SJSA1 (cell line): ENCODE measurements around the gene FUT2. TPM values are rescaled to one million over a fixed set of nuclear protein-coding genes. Genes with fewer than 3 reads are reported as not detected.
"Not testable (repeated sequence)": the region's sequence is repeated elsewhere in the genome, so short reads cannot be mapped to it uniquely, and the experiment has no call there.

Source experiments
- DNase-seq, 2 experiments: peaks; one replicate each; pipeline ENCODE4 v3.0.0-alpha.2; 2015 to 2020; ENCODE audit warnings: low spot score in 2 of 2, low read depth in 1 of 2
- H3K27ac ChIP-seq: fragments of 250-450 bp; sonication (Bioruptor Pico); 2 replicates; pipeline ENCODE4 v1.5.1; 2020; ENCODE audit warnings: mild to moderate bottlenecking, moderate library complexity
- H3K27me3 ChIP-seq: fragments of 250-450 bp; sonication (Bioruptor Pico); replicated peaks from 2 replicates; pipeline ENCODE4 v1.5.1; 2020; ENCODE audit warnings: mild to moderate bottlenecking, moderate library complexity
- H3K36me3 ChIP-seq: fragments of 250-450 bp; sonication (Bioruptor Pico); 2 replicates; pipeline ENCODE4 v1.5.1; 2020; ENCODE audit warnings: mild to moderate bottlenecking
- H3K4me1 ChIP-seq: fragments of 250-450 bp; sonication (Bioruptor Pico); replicated peaks from 2 replicates; pipeline ENCODE4 v1.6.1; 2021; ENCODE audit warnings: mild to moderate bottlenecking
- H3K4me3 ChIP-seq: fragments of 250-450 bp; sonication (Bioruptor Pico); 2 replicates; pipeline ENCODE4 v1.5.1; 2020; ENCODE audit warnings: mild to moderate bottlenecking
- H3K9me3 ChIP-seq: fragments of 250-450 bp; sonication (Bioruptor Pico); replicated peaks from 2 replicates; pipeline ENCODE4 v1.5.1; 2020; ENCODE audit warnings: mild to moderate bottlenecking
- total RNA-seq: library from RNA; depleted of rRNA; stranded (reverse); fragments of >200 nt; shearing (Covaris generic); gene quantifications from 2 replicates; pipeline ENCODE4 v1.2.3, GENCODE V29; 2014

FUT2 gene
- total RNA-seq, 1 experiment from 2014 or later: not detected

- not testable (repeated sequence) for H3K27ac ChIP-seq, H3K4me3 ChIP-seq, H3K27me3 ChIP-seq, H3K36me3 ChIP-seq, DNase-seq, H3K9me3 ChIP-seq
- H3K4me1 ChIP-seq: peaks cover 21% of the 10 kb centered on the region
Measured at GRCh38 chr19:48718106-48718505, 22.3 kb downstream of the FUT2 start.

- H3K27ac ChIP-seq: no peak overlapping the region
- no peaks in the 10 kb centered on the region for H3K36me3 ChIP-seq
- no peaks in the 10 kb centered on the region for H3K27me3 ChIP-seq
- no peaks in the 10 kb centered on the region for H3K9me3 ChIP-seq
- peaks cover 14% of the 10 kb centered on the region for H3K4me1 ChIP-seq
- H3K4me3 ChIP-seq: no peak overlapping the region
- DNase-seq: no peak
Measured at GRCh38 chr19:48718711-48719231, 23.0 kb downstream of the FUT2 start.

GRCh38 chr19:48719263-48720171, 23.7 kb downstream of the FUT2 start, which contains the start of gene MAMSTR:
Gene MAMSTR, minus strand, starts transcription at chr19:48719725. Its CDS starts 694 bp downstream, at chr19:48719031.
- Histone ChIP-seq H3K27ac (peak within 1 kb of the TSS; percentile 83), H3K9me3 (no peaks in the 10 kb centered on the region), H3K36me3 (no peaks in the 10 kb centered on the region), H3K4me1 (peaks cover 16% of the 10 kb centered on the region), H3K4me3 (peak within 1 kb of the TSS; percentile 53), H3K27me3 (no peaks in the 10 kb centered on the region)
- no peak for DNase-seq

DNA sequence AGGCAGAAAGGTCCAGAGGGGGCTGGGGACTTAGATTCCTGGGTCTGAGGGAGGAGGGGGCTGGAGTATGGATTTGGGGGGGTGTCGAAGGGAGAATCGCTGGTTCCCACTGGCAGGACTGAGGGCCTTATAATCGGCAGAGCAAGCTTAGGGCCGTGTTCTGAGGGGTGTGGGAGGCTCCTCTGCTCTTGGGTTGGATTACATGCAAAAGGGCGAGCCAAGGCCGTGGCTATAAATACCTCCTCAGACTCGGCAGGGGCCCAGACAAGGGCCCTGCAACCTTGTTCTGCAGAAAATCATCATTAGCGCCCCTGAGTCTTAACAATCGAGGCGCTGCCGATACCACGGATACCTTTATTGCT, 24.5 kb downstream of the FUT2 start:
- Histone ChIP-seq H3K4me1 (peaks cover 18% of the 10 kb centered on the region), H3K27me3 (no peaks in the 10 kb centered on the region), H3K9me3 (no peaks in the 10 kb centered on the region), H3K27ac (0 out of 2 replicates have a peak overlapping the region, but pooled peaks have one; percentile 83), H3K4me3 (peak overlapping the region; percentile 53), H3K36me3 (no peaks in the 10 kb centered on the region)
- no peak for DNase-seq

DNA sequence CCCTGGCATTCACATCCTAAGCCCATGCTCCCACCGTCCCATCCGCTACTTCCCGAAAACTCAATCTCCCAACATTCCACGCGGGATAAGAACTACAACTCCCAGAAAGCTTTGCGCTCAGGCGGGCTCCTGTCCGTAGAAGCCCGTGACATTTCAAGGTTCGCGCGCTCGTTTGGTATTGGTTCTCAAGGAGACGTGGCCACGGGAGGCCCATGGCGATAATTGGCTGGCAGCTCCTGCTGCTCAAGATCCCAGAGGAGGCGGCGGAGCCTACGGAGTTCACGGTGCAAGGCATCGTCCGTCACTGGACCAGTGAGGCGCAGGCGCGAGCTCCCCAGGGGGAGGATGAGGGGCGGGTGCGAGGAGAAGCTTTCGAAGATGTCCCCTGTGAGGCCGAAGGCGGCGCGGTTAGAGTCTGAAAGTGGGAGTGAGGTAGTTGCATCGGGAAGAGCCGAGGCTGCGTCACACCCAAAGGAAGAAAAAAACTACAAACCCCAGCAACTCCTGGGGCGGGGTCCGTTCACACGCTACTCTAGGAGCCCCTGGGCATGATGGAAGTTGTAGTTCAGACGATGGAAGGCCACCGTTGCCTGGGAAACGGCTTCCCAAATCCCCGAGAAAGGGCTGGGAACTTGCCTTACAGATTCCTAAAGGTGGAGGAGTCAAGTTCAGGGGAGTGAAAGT, 25.0 kb downstream of the FUT2 start:
- Histone ChIP-seq H3K9me3 (no peaks in the 10 kb centered on the region), H3K27ac (peak overlapping the region; percentile 83), H3K4me1 (peaks cover 22% of the 10 kb centered on the region), H3K4me3 (peak overlapping the region; percentile 53), H3K36me3 (no peaks in the 10 kb centered on the region), H3K27me3 (no peaks in the 10 kb centered on the region)
- DNase-seq: peak; percentile 98 to 99

DNA sequence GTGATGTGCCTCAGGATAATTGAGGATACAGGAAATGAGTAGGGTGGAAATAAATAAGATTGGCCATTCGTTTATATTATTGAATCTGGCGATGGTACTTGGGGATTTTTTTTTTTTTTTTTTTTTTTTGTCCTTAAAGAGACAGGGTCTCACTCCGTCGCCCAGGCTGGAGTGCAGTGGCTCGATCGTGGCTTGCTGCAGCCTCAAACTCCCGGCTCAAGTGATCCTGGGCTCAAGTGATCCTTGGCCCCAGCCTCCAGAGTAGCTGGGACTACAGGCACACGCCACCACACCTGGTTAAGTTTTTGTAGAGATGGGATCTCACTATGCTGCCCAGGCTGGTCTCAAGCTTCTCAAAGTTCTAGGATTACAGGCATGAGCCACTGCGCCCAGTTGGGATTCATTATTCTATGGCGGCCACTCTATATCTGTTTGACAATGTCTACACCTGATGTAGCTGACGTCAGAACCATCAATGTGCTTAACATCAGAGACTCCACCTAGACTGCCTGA, 26.5 kb downstream of the FUT2 start:
- Histone ChIP-seq H3K27me3 (no peaks in the 10 kb centered on the region), H3K4me3 (no peak overlapping the region), H3K9me3 (0 out of 2 replicates have a peak, but pooled peaks cover 5% of the 10 kb centered on the region), H3K27ac (no peak overlapping the region), H3K4me1 (peaks cover 22% of the 10 kb centered on the region), H3K36me3 (no peaks in the 10 kb centered on the region)
- DNase-seq: no peak

GRCh38 chr19:48724796-48725753, 29.3 kb downstream of the FUT2 start:
- peak; percentile 90 to 94 for DNase-seq
- 0 out of 2 replicates have a peak, but pooled peaks cover 5% of the 10 kb centered on the region for H3K9me3 ChIP-seq
- H3K4me3 ChIP-seq: no peak overlapping the region
- peak overlapping the region; percentile 88 for H3K27ac ChIP-seq
- H3K4me1 ChIP-seq: peaks cover 22% of the 10 kb centered on the region
- no peaks in the 10 kb centered on the region for H3K36me3 ChIP-seq
- no peaks in the 10 kb centered on the region for H3K27me3 ChIP-seq

GRCh38 chr19:48726556-48726955, 30.8 kb downstream of the FUT2 start:
- no peak overlapping the region for H3K4me3 ChIP-seq
- H3K27ac ChIP-seq: no peak overlapping the region
- no peak for DNase-seq
- no peaks in the 10 kb centered on the region for H3K36me3 ChIP-seq
- peaks cover 13% of the 10 kb centered on the region for H3K4me1 ChIP-seq
- H3K27me3 ChIP-seq: no peaks in the 10 kb centered on the region
- 0 out of 2 replicates have a peak, but pooled peaks cover 5% of the 10 kb centered on the region for H3K9me3 ChIP-seq

- Histone ChIP-seq H3K27ac (no peak overlapping the region), H3K36me3 (no peaks in the 10 kb centered on the region), H3K4me3 (no peak overlapping the region), H3K27me3 (no peaks in the 10 kb centered on the region), H3K9me3 (0 out of 2 replicates have a peak, but pooled peaks cover 5% of the 10 kb centered on the region), H3K4me1 (peaks cover 13% of the 10 kb centered on the region)
- no peak for DNase-seq
Measured at GRCh38 chr19:48728911-48729664, 33.3 kb downstream of the FUT2 start.

DNA sequence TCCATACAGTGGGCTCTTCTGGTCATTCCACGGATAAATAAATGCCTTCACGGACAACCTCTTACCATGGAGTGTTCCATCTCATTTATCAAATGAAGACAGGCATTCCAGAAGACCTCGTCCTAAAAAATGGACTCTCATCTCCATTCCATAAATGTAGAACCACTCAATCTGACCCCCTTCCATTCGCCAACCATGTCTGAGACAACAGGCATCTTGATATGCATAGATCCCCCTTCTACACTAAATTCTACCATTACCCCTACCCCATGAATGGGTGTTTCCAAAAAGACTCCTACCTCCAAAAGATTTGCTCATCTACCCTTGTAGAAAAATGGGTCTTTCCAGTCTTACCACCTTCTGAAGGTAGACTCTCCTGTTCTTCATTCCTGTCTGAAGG, 35.7 kb downstream of the FUT2 start:
- Histone ChIP-seq H3K4me3 (no peak overlapping the region), H3K27me3 (no peaks in the 10 kb centered on the region), H3K4me1 (no peaks in the 10 kb centered on the region), H3K36me3 (no peaks in the 10 kb centered on the region), H3K27ac (no peak overlapping the region), H3K9me3 (0 out of 2 replicates have a peak, but pooled peaks cover 5% of the 10 kb centered on the region)
- no peak for DNase-seq

- Histone ChIP-seq H3K9me3 (0 out of 2 replicates have a peak, but pooled peaks cover 2% of the 10 kb centered on the region), H3K36me3 (no peaks in the 10 kb centered on the region), H3K27ac (no peak overlapping the region), H3K4me3 (no peak overlapping the region), H3K4me1 (peaks cover 7% of the 10 kb centered on the region), H3K27me3 (peaks cover 6% of the 10 kb centered on the region; the same call in 1 of the 2 replicates)
- DNase-seq: no peak
Measured at GRCh38 chr19:48734625-48735024, 38.9 kb downstream of the FUT2 start.

GRCh38 chr19:48735031-48735615, 39.4 kb downstream of the FUT2 start:
- Histone ChIP-seq H3K9me3 (0 out of 2 replicates have a peak, but pooled peaks cover 2% of the 10 kb centered on the region), H3K4me3 (no peak overlapping the region), H3K4me1 (peaks cover 7% of the 10 kb centered on the region), H3K27me3 (peaks cover 6% of the 10 kb centered on the region), H3K27ac (no peak overlapping the region), H3K36me3 (no peaks in the 10 kb centered on the region)
- no peak for DNase-seq
